H4 (cell line): ENCODE measurements around the gene CRABP1. TPM values are rescaled to one million over a fixed set of nuclear protein-coding genes. Genes with fewer than 3 reads are reported as not detected.

ENCODE experiments used
- total RNA-seq: library from RNA; depleted of rRNA; stranded (reverse); fragments of >200 nt; shearing (Covaris generic); gene quantifications from 2 replicates; pipeline ENCODE4 v1.2.3, GENCODE V29; 2014; rRNA removed

CRABP1 gene
- total RNA-seq, 1 experiment from 2014 or later, result not detected

Other genes with a start within 250 kb of the CRABP1 start
- not detected in 2 replicates for gene SH2D7, start 247.8 kb upstream of the CRABP1 start, total RNA-seq
- 1.1 TPM in 1 of 2 replicates, not detected in the other for gene CIB2, start 208.9 kb upstream of the CRABP1 start, total RNA-seq
- gene IDH3A, start 191.0 kb upstream of the CRABP1 start, total RNA-seq, result 77.3 and 101 TPM in 2 replicates
- 1.0 and 1.4 TPM in 2 replicates for gene ACSBG1, start 105.8 kb upstream of the CRABP1 start, total RNA-seq
- gene DNAJA4, start 75.8 kb upstream of the CRABP1 start, total RNA-seq, result not detected in 2 replicates
- gene SKIC8, start 40.7 kb upstream of the CRABP1 start, total RNA-seq, result 115 and 121 TPM in 2 replicates
- gene IREB2, start 97.9 kb downstream of the CRABP1 start, total RNA-seq, result 13.6 and 16.6 TPM in 2 replicates
- gene HYKK, start 167.2 kb downstream of the CRABP1 start, total RNA-seq, result 5.5 and 9.3 TPM in 2 replicates
- gene PSMA4, start 200.1 kb downstream of the CRABP1 start, total RNA-seq, result 610 and 702 TPM in 2 replicates
- 27.0 and 39.4 TPM in 2 replicates for gene CHRNA5, start 225.2 kb downstream of the CRABP1 start, total RNA-seq